ENCODE measurements around the gene NBPF1. TPM values are rescaled to one million over a fixed set of nuclear protein-coding genes. Genes with fewer than 3 reads are reported as not detected.
"Not testable (repeated sequence)": the region's sequence is repeated elsewhere in the genome, so short reads cannot be mapped to it uniquely, and the experiment has no call there.

NBPF1 gene
- total RNA-seq, 2 experiments from 2014 or later = 11.3 to 12.6 TPM

- not testable (repeated sequence) for H3K4me1 Mint-ChIP-seq; ATAC-seq (ENCODE audit: low read depth); H3K27ac Mint-ChIP-seq; H3K9me3 Mint-ChIP-seq; H3K27me3 Mint-ChIP-seq; H3K4me3 Mint-ChIP-seq; H3K36me3 Mint-ChIP-seq
- peak; percentile 64 for DNase-seq
- POLR2A ChIA-PET = interaction anchor here (0.6 kb wide), 1 partner anchor 132 kb away, joined by 3 read pairs; no protein-coding TSS in a partner anchor
Measured at GRCh38 chr1:16645271-16646060, 32.1 kb upstream of the NBPF1 start.

- ATAC-seq (ENCODE audit: low read depth) = peak; percentile 87
- H3K4me1 Mint-ChIP-seq, H3K9me3 Mint-ChIP-seq, H3K36me3 Mint-ChIP-seq, H3K27me3 Mint-ChIP-seq, H3K27ac Mint-ChIP-seq, H3K4me3 Mint-ChIP-seq: not testable (repeated sequence)
- POLR2A ChIA-PET = interaction anchor here (0.8 to 1.4 kb wide), 5 partner anchors 131 to 260 kb away, joined by 3 to 7 read pairs (median 3); no protein-coding TSS in a partner anchor
- peak; percentile 100 for DNase-seq
Measured at GRCh38 chr1:16644482-16645270, 31.3 kb upstream of the NBPF1 start.

GRCh38 chr1:16644193-16644481 lies 30.8 kb upstream of the NBPF1 start:
- DNase-seq (no peak), ATAC-seq (ENCODE audit: low read depth) (peak; percentile 51)
- Mint-ChIP-seq H3K9me3 (no peaks in the 10 kb centered on the region), H3K4me1 (peaks cover 3% of the 10 kb centered on the region), H3K4me3 (no peak overlapping the region), H3K27ac (no peak overlapping the region), H3K36me3 (no peaks in the 10 kb centered on the region), H3K27me3 (peaks cover 5% of the 10 kb centered on the region)
- POLR2A ChIA-PET = interaction anchor here (0.8 to 1.4 kb wide), 5 partner anchors 131 to 260 kb away, joined by 3 to 7 read pairs (median 3); no protein-coding TSS in a partner anchor

GRCh38 chr1:16643476-16644192 lies 30.3 kb upstream of the NBPF1 start:
- H3K4me3 Mint-ChIP-seq, H3K27me3 Mint-ChIP-seq, H3K4me1 Mint-ChIP-seq, H3K27ac Mint-ChIP-seq, H3K36me3 Mint-ChIP-seq, H3K9me3 Mint-ChIP-seq: not testable (repeated sequence)
- peak; percentile 54 for DNase-seq
- peak; percentile 6 for ATAC-seq (ENCODE audit: low read depth)
- POLR2A ChIA-PET = interaction anchor here (0.8 to 1.4 kb wide), 5 partner anchors 130 to 261 kb away, joined by 3 to 7 read pairs (median 3); no protein-coding TSS in a partner anchor

GRCh38 chr1:16643001-16643411 lies 29.6 kb upstream of the NBPF1 start:
- not testable (repeated sequence) for H3K4me1 Mint-ChIP-seq; H3K4me3 Mint-ChIP-seq; H3K36me3 Mint-ChIP-seq; ATAC-seq (ENCODE audit: low read depth); H3K27ac Mint-ChIP-seq; H3K9me3 Mint-ChIP-seq; H3K27me3 Mint-ChIP-seq
- POLR2A ChIA-PET = interaction anchor here (1.4 kb wide), 1 partner anchor 253 kb away, joined by 5 read pairs; no protein-coding TSS in a partner anchor
- peak; percentile 51 for DNase-seq

GRCh38 chr1:16642025-16642966 lies 28.9 kb upstream of the NBPF1 start:
- not testable (repeated sequence) for H3K4me3 Mint-ChIP-seq, H3K27ac Mint-ChIP-seq

GRCh38 chr1:16641159-16641975 lies 28.0 kb upstream of the NBPF1 start:
- H3K9me3 Mint-ChIP-seq; POLR2A ChIA-PET; H3K4me1 Mint-ChIP-seq; H3K36me3 Mint-ChIP-seq; H3K27me3 Mint-ChIP-seq; H3K4me3 Mint-ChIP-seq; H3K27ac Mint-ChIP-seq; ATAC-seq (ENCODE audit: low read depth): not testable (repeated sequence)
- DNase-seq = peak; percentile 9

More at GRCh38 chr1:16642025-16642966, 28.9 kb upstream of the NBPF1 start:
- ATAC-seq (ENCODE audit: low read depth); H3K4me1 Mint-ChIP-seq; H3K27me3 Mint-ChIP-seq; H3K36me3 Mint-ChIP-seq; POLR2A ChIA-PET; H3K9me3 Mint-ChIP-seq: not testable (repeated sequence)
- peak; percentile 39 for DNase-seq

- not testable (repeated sequence) for H3K9me3 Mint-ChIP-seq; ATAC-seq (ENCODE audit: low read depth); H3K4me3 Mint-ChIP-seq; H3K4me1 Mint-ChIP-seq; H3K36me3 Mint-ChIP-seq; H3K27me3 Mint-ChIP-seq; H3K27ac Mint-ChIP-seq
- peak; percentile 34 for DNase-seq
- POLR2A ChIA-PET = interaction anchor here (0.7 kb wide), 1 partner anchor 293 kb away, joined by 4 read pairs; no protein-coding TSS in a partner anchor
Measured at GRCh38 chr1:16639091-16640031, 26.0 kb upstream of the NBPF1 start.

- H3K36me3 Mint-ChIP-seq; H3K9me3 Mint-ChIP-seq; H3K27me3 Mint-ChIP-seq; H3K4me3 Mint-ChIP-seq; H3K4me1 Mint-ChIP-seq; H3K27ac Mint-ChIP-seq; ATAC-seq (ENCODE audit: low read depth): not testable (repeated sequence)
- peak; percentile 32 for DNase-seq
- POLR2A ChIA-PET = interaction anchor here (0.7 kb wide), 1 partner anchor 291 kb away, joined by 4 read pairs; no protein-coding TSS in a partner anchor
Measured at GRCh38 chr1:16637941-16638778, 24.8 kb upstream of the NBPF1 start.

GRCh38 chr1:16636551-16637195 lies 23.3 kb upstream of the NBPF1 start:
- H3K27me3 Mint-ChIP-seq; ATAC-seq (ENCODE audit: low read depth); H3K4me3 Mint-ChIP-seq; H3K9me3 Mint-ChIP-seq; H3K27ac Mint-ChIP-seq; POLR2A ChIA-PET; H3K4me1 Mint-ChIP-seq; H3K36me3 Mint-ChIP-seq: not testable (repeated sequence)
- peak; percentile 25 for DNase-seq

Measured in activated naive CD8-positive, alpha-beta T cell treated with anti-CD3 and anti-CD28 coated beads, Interleukin-2, amount 10 ng/mL, durations not matched to agents 7 days and 5 days (primary cell).